COR-L47 (cell line): ENCODE results near the gene OR11H7.
"Not testable (repeated sequence)": the region's sequence is repeated elsewhere in the genome, so short reads cannot be mapped to it uniquely, and the experiment has no call there.

Experiments
- DNase-seq: peaks from one replicate; lab custom pipeline; 2025; lab: John Stamatoyannopoulos, UW

OR11H7 gene

DNA sequence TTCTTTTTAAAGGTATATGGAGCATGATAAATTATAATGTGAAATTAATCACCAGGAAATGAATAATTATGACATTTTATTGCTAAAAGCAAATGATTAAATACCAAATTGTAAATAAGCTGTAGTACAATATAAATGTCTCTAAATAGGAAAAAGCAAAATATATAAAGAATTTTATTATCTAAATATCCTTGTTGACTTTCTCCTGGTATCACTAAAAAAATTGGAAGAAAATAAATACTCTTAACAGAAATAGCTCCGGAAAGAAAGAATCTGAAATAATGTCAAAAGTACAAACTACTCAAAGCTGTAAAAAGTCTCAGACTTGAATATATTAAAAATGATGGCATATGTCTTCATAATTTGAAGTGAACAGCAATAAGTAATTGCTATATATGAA lies at the start of gene OR11H7:
Gene OR11H7, plus strand, starts transcription at position 301 of the 400 bp plus-strand sequence.
- DNase-seq: no peak

DNA sequence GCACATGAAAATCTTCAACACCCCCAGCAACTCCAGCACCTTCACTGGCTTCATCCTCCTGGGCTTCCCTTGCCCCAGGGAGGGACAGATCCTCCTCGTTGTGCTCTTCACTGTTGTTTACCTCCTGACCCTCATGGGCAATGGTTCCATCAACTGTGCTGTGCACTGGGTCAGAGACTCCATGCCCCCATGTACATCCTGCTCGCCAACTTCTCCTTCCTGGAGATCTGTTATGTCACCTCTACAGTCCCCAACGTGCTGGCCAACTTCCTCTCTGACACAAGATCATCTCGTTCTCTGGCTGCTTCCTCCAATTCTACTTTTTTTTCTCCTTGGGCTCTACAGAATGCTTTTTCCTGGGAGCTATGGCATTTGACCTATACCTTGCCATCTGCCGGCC lies 49.6 kb upstream of the OR11H7 start:
- DNase-seq: no peak

DNA sequence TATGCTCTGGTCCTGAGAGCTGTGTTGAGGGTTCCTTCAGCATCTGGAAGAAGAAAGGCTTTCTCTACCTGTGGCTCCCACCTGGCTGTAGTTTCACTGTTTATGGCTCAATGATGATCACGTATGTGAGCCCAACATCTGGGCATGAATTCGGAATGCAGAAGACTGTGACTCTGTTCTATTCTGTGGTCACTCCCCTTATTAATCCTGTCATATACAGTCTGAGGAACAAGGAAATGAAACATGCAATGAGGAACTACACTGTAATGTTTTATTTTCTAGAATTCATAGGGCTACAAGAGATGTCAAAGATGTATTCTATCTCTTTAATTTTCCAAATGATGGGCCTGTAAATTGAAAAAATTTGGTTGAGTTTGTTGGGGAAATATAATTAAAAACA lies 48.9 kb upstream of the OR11H7 start:
- no peak for DNase-seq

DNA sequence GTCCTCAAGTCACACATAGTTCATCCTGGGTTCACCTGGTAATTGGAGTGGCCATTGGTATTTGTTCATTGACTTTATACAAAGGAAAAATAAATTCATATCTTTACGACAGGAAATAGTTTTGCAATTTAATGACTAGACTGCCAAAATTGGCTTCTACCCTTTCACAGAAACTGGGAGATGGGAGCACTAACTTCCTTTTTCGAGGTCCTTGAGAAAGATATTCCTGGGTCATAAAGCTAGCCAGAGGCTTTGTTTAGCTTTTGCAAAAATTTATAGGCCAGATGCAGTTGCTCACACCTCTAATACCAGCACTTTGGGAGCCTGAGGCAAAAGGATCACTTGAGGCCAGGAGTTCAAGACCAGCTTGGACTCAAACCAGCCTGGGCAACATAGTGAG lies 48.3 kb upstream of the OR11H7 start:
- no peak for DNase-seq

DNA sequence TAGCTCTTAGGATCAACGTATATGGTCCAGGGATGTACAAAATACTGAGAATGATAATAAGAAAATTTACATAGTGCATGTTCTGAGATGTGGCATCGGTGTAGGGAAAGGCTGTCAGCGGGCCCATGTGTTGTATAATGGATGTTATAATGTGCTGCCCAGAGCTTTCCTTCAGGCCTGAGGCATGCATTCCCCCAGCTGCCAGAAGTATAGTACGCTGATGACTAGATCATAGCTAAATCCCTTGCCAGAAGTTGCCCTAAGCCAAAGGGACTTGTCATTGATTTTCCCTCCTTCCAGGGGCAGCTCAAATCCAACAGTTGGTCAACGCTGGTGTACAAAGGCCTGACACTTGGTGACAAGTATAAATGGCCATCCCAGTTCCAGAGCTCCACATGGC lies 44.6 kb upstream of the OR11H7 start:
- DNase-seq: no peak

DNA sequence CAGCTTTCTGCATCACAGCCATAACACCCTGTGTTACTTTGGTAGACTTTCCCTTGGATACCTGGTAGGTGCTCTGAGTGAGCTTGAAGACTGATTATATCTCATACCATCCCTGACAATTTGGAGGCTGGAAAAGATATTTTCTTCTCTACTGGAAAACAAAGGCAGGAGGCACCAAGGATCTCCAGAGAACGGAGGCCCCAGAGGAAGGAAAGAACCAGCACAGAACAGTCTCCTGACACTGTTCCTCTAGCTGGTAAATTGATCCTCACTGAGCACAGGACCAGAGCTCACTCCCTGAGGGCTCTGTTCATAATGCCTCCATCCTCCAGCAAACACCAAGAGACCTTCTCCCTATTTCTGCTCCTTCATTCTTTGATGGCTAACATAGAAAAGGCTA lies 38.2 kb upstream of the OR11H7 start, which contains the start of gene OR11G2:
Gene OR11G2, plus strand, starts transcription at position 301 of the 400 bp plus-strand sequence. CDS start 6,542 bp downstream, outside the sequence.
- no peak for DNase-seq

DNA sequence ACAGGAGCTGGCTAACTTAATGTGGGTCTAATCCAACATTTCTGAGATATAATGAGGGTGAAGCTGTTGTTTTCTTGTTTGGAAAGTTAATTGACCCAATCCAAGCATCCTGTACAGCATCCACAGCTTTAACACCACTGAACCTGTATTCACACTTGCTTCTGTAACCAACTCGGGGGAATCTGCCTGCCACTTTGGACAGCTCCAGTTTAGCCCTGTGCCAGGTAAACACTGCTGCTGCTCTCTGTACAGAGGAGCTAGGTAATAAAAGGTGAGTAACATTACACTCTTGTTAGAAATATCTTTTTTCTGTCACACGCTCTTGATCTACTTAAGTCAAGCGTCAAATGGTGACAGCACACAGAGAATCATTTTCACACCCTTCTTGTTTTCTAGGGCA lies 37.4 kb upstream of the OR11H7 start:
- no peak for DNase-seq

DNA sequence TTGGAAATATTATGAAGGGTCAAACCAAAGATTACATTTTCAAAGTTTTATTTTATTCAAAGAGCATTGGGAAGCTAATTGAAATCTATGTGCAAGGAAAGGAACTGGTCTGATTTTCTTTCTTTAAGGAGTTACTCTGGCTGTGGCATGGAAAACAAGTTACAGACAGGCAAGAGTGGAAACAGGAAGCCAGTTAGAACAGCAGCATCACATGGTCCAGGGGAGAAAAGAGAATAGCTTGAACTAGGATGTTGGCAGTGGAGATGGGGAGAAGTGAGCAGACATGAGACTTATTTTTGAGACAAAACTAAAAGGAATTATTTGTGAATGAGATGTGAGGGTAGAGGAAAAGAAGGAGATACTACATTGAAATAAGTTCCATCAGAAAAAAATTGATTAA lies 34.7 kb upstream of the OR11H7 start:
- DNase-seq: no peak

DNA sequence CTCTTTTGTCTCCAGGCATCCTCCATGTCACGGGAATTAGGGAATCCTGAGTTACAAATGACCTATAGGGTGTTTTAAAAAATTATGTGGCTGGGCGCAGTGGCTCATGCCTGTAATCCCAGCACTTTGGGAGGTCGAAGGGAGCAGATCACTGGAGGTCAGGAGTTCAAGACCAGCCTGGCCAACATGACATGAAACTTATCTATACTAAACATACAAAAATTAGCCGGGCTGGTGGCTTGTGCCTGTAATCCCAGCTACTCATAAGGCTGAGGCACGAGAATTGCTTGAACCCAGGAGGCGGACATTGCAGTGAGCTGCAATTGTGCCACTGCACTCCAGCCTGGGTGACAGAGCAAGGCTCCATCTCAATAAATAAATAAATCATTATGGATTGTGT lies 33.6 kb upstream of the OR11H7 start:
- DNase-seq: not testable (repeated sequence)

DNA sequence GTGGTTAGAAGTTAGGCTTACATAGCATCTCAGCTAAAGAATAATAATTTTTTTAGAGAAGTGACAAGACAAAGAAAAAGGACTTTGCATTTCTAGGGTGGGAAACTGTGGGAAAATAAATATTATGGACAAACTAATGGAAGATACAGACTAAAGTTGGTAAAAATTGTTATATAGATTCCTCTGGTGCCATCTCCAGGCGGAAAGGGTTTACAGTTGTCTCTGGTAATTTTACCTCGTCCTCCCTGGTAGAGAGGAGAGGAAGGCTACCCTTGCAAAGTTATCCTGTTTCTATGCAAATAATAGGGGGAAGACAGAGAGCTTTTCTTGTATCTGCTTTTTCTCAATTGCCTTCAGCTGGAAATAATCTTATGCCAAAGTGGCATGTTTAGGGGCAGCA lies 32.9 kb upstream of the OR11H7 start:
- DNase-seq: no peak

DNA sequence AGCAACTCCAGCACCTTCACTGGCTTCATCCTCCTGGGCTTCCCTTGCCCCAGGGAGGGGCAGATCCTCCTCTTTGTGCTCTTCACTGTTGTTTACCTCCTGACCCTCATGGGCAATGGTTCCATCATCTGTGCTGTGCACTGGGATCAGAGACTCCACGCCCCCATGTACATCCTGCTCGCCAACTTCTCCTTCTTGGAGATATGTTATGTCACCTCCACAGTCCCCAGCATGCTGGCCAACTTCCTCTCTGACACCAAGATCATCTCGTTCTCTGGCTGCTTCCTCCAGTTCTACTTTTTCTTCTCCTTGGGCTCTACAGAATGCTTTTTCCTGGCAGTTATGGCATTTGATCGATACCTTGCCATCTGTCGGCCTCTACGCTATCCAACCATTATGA lies 31.3 kb upstream of the OR11H7 start:
- DNase-seq: no peak

DNA sequence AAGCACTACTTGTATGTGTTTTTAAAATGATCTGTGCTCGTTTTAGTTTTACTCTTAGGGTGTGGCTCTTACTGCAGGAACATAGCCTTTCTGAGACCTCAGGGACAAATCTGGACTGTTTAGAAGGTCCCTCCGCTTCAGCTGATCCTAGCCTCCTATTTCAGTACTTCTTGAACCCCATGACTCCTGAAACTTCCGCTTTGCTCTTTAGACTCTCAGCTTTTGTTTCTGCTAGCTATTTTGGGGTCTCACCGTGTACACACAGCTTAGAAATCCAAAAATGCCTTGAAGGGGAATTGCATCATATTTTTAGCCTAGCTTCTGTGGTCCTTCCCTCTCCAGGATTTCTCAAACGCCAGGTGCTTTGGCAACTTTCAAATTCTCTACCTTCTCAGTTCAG lies 29.8 kb upstream of the OR11H7 start:
- DNase-seq: no peak

DNA sequence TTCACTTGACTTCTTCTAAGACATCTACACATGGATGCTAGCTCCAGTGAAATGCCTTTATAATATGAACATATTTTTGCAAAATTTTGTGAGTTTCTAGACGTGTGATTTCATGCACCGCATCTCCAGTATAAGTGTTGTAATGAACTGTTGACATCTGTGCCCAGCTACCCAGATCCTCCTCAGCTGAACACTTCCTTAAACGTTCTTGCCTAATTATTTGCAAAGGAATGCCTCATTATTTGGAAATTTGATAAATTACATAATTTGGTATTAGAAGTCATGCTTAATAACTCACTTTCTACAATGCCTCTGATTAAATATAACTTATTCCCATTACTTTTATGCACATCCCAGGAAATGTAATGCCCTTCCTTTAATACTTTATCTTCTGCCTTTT lies 24.1 kb upstream of the OR11H7 start:
- no peak for DNase-seq

DNA sequence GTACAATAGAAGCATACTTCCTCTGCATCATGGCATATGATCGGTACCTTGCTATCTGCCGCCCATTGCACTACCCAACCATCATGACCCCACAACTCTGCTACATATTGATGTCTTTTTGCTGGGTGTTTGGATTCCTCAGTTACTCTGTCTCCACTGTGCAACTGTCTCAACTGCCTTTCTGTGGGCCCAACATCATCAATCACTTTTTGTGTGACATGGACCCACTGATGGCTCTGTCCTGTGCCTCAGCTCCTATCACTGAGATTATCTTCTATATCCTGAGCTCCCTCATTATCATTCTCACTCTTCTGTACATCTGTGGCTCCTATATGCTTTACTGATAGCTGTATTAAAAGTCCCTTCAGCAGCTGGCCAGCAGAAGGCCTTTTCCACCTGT lies 19.2 kb upstream of the OR11H7 start:
- DNase-seq: no peak

DNA sequence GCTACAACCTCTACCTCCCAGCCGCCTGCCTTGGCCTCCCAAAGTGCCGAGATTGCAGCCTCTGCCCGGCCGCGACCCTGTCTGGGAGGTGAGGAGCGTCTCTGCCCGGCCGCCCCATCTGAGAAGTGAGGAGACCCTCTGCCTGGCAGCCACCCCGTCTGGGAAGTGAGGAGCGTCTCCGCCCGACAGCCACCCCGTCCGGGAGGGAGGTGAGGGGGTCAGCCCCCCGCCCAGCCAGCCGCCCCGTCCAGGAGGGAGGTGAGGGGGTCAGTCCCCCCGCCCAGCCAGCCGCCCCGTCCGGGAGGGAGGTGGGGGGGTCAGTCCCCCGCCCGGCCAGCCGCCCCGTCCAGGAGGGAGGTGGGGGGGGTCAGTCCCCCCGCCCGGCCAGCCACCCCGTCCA lies 16.4 kb upstream of the OR11H7 start:
- not testable (repeated sequence) for DNase-seq

DNA sequence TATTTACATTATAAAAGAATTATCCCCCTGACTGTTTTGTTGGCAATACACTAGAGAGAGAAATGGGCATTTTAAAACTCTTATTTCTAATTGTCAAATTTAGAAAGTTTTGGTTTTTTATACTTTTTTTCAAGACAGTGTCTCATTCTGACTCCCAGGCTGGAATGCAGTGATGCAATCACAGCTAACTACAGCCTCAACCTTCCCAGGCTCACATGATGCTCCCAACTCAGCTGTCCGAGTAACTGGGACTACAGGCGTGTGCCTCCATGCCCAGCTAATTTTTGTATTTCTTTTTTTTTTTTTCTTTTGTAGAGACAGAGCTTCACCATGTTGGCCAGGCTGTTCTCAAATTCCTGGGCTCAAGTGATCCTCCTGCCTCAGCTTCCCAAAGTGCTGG lies 13.6 kb upstream of the OR11H7 start:
- no peak for DNase-seq

DNA sequence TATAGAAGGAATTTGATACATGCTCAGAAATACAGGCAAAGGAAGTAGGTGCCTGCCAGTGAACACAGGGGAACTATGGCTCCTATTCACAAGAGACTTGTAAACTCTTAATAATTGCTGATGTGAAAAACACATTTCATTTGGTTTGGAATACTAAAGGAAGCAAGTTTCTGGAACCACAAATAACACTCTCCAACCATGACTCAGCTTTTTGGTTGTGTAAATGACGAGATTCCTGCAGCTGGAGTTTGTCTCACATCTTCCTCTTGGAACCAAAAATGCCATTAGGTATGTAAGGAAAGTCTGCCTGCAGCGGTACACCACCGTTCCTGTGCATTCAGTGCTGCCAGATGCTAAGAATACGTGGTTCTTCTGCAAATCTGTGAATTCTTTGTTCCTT lies 9.7 kb upstream of the OR11H7 start:
- no peak for DNase-seq

DNA sequence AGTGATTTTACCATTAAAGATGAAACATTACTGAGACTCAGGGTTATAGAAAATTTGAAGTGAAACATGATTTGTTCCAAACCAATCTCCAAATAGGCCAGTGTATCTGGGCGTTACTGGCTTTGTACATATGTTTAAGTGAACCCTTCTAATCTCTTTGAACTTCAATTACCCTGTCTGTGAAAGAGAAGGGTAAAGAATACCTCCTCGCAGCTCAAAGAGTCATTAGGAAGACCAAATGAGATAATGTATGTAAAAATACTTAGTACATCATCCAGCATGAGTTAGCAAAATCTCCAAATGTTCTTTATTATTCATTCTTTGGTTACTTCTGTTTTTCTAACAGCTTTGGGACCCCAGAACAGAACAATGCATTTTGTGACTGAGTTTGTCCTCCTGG lies 5.4 kb upstream of the OR11H7 start, which contains the start of gene OR11H6:
Gene OR11H6, plus strand, starts transcription at position 301 of the 400 bp plus-strand sequence. Its CDS starts 0 bp downstream, at position 301.
- DNase-seq: no peak

DNA sequence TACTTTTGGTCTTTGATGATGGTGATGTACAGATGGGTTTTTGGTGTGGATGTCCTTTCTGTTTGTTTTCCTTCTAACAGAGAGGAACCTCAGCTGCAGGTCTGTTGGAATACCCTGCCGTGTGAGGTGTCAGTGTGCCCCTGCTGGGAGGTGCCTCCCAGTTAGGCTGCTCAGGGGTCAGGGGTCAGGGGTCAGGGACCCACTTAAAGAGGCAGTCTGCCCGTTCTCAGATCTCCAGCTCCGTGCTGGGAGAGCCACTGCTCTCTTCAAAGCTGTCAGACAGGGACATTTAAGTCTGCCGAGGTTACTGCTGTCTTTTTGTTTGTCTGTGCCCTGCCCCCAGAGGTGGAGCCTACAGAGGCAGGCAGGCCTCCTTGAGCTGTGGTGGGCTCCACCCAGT lies 6.6 kb downstream of the OR11H7 start:
- not testable (repeated sequence) for DNase-seq

DNA sequence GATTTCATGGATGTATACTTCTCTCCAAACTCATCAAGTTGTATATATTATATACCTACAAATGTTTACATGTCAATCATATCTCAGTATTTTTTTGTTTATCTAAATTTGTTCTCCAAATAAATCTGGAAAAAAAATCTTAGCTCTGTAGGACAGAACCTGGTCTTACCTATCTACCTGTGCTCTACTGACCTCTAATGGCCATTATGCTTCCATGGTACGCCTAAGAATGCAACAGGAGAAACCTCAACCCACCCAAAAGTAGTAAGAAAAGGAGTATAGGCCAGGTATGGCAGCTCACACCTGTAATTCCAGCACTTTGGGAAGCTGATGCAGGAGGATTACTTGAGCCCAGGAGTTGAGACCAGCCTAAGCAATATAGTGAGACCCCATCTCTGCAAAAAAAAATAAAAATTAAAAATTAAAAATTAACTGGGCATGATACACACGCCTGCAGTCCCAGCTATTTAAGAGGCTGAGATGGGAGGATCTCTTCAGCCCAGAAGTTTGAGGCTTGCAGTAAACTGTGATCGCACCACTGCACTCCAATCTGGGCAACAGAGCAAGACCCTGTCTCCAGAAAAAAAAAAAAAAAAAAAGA lies 19.0 kb downstream of the OR11H7 start:
- no peak for DNase-seq

DNA sequence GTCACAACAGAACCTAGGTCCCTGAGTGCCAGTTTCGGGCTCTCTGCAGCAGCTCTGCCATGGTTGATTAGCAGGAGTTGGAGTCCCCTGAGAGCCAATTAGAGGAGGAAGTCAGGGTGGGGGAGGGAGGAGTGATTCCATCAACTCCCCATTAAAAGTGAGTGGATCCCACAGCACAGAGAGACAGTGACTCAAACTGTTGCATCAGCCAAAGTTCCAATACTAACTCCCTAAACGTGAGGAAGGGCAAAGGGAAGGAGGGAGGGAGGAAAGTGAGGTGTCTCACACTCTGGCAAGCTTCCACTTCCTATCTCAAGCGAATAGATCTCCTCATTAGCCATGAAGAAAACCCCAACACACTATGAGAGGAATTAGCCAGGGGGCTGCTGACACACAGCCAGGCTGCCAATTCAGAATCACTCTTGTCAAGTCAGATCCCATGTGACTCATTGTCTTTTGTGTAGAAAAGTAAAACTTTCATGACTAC lies 33.9 kb downstream of the OR11H7 start:
- no peak for DNase-seq

DNA sequence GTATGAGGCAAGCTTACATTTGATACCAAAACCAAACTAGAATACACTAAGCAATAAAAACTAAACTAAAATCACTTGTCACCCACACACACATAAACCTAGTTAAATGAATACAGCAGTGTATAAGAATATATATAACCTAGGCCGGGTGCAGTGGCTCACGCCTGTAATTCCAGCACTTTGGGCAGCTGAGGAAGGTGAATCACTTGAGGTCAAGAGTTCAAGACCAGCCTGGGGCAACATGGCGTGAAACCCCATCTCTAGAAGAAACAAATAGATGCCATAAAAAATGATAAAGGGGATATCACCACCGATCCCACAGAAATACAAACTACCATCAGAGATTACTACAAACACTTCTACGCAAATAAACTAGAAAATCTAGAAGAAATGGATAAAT lies 35.6 kb downstream of the OR11H7 start:
- not testable (repeated sequence) for DNase-seq

DNA sequence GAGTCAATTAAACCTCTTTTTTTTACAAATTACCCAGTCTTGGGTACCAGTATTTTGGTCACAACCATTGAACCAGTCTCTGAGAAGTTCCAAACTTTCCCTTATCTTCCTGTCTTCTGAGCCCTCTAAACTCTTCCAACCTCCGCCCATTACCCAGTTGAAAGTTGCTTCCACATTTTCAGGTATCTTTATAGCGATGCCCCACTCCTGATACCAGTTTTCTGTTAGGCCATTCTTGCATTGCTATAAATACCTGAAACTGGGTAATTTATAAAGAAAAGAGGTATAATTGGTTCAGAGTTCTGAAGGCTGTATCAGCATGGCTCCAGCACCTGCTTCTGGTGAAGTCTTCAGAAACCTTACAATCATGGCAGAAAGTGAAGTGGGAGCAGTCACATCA lies 45.3 kb downstream of the OR11H7 start:
- DNase-seq: no peak

DNA sequence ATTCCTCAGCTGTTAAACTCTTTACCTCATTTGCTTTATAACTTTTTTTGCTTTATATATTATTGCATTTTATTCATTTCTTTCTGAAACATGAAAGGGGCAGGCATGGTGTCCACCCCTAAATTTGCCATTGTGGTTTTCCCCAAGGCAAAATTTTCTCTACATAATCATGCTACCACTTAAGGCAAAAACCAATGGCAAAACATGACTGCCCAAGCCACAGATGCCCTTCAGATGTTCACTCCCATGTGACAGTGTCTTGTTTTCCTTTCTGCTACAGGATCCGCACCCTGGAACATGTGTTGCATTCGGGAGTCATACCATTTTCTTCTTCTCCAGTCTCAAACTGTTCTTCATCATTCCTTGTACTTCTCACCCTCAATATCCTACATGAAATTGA lies 48.6 kb downstream of the OR11H7 start:
- DNase-seq: no peak
